ENCODE results near the gene PRR3. TPM values are rescaled to one million over a fixed set of nuclear protein-coding genes. Genes with fewer than 3 reads are reported as not detected.

PRR3 gene
- total and polyA plus RNA-seq, 2 of the 13 experiments (the other 11 are each of a cell fraction or from before 2014, with no cell fraction given), result 14.6 to 21.2 TPM

DNA sequence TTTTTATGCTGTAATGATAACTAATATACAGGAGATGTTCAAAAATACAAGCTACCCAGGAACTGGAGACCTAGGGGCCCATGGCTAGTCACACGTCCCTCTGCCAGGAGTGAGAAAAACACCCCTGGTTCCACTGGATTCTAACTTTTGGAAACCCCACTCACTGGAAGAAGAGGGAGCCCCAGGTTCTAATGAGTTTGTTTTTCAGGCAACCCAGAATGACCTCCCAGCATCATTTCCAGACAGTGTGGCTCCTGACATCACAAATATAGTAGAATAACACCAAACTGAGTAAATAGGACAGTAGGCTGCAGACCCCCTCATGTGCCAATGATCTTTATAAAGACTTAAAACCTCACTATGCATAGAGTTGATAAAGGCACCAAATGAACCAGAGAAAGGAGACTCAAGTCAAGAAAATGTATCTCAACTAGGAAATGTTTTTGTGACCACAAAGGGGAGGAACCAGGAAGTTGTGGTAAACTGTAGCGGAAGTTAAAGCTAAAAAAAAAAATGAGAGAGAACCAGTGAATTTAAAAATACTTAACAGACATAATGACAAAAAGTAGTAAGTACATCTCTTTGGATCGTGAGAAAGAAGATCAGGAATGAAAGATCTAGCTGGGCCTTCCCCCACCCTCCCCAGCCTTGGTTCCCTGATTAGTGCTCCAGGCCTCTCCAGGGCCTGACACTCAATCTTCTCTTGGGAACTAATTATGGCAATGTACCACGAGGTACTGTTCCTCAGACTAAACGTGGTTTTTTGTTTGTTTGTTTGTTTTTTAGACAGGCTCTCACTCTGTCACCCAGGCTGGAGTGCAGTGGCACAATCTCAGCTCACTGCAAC is 48.0 kb upstream of the PRR3 start (continued):
- TF ChIP-seq GABPA (IDR thresholded peaks at IDR 0.05; ENCODE audit: low read depth, low read length), result no peak
- TF ChIP-seq GABPA (CRISPR knock-in tag; IDR thresholded peaks at IDR 0.05; ENCODE audit: low read depth), result peak; percentile 30; the same call in 1 of the 2 replicates

DNA sequence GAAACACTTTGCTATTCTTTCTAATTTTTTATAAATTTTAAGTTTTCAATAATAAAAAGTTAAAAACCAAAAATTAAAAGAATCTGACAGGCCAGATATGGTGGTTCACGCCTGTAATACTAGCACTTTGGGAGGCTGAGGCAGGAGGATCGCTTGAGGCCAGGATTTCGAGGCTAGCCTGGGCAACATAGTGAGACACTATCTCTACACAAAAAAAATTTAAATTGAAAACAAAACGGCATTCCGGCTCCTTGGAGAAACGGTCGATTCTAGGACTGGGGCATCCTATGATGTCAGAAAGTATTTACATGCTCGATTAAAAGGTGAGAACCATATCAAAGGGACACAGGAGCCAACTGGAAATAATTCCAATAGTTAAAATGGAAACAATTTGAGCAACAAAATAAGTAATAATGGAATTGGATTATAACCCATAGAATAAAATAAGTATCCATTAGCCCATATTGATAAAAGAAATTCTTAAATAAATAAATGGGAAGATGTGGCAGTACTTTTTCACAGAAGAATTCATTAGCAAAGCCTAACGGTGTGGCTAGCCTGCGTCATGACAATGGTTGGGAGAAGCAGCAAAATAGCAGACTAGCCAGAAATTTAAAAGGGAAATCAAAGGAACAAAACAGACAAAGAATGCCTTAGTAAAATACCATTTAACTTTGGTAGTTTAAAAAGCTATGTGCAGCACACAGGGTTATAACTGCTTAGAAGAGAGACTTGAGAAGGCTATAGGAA is 46.5 kb upstream of the PRR3 start:
- ATAC-seq (no peak), DNase-seq (ENCODE audit: low spot score) (no peak), FAIRE-seq (no peak)
- no peak overlapping the region for H3K4me3 ChIP-seq (replicated peaks in 1 of 3; ENCODE audit: insufficient read depth in 1 of 3, low read depth in 2 of 3, low read length in 3 of 3)
- no peaks in the 10 kb centered on the region for H3K9me3 ChIP-seq (ENCODE audit: low read length)
- no peaks in the 10 kb centered on the region for H4K20me1 ChIP-seq (ENCODE audit: insufficient read depth, low read length)
- H3K9ac ChIP-seq (ENCODE audit: insufficient read depth, low read depth, low read length), result no peak overlapping the region; the same call in 1 of the 2 replicates
- peak overlapping the region; percentile 28; the same call in 1 of the 2 replicates for H3K4me2 ChIP-seq (ENCODE audit: low read depth, low read length)
- H3K79me2 ChIP-seq (ENCODE audit: insufficient read depth, low read length), result no peaks in the 10 kb centered on the region
- POLR2A ChIA-PET, result no interaction called here
- H3K36me3 ChIP-seq (replicated peaks in 1 of 2; ENCODE audit: control insufficient read depth in 1 of 2, insufficient read depth in 2 of 2, low read length in 2 of 2), result no peaks in the 10 kb centered on the region
- H3K27ac ChIP-seq (ENCODE audit: extremely low read length, insufficient read depth, low read length), result no peak overlapping the region
- intact Hi-C loops (cut with micrococcal nuclease; ENCODE audit: unreplicated experiment), result no loop called here
- TF ChIP-seq ZFYVE20 (CRISPR knock-in tag; IDR thresholded peaks at IDR 0.05; ENCODE audit: borderline replicate concordance, low read depth), result no peak
- TF ChIP-seq, protein P1, sequence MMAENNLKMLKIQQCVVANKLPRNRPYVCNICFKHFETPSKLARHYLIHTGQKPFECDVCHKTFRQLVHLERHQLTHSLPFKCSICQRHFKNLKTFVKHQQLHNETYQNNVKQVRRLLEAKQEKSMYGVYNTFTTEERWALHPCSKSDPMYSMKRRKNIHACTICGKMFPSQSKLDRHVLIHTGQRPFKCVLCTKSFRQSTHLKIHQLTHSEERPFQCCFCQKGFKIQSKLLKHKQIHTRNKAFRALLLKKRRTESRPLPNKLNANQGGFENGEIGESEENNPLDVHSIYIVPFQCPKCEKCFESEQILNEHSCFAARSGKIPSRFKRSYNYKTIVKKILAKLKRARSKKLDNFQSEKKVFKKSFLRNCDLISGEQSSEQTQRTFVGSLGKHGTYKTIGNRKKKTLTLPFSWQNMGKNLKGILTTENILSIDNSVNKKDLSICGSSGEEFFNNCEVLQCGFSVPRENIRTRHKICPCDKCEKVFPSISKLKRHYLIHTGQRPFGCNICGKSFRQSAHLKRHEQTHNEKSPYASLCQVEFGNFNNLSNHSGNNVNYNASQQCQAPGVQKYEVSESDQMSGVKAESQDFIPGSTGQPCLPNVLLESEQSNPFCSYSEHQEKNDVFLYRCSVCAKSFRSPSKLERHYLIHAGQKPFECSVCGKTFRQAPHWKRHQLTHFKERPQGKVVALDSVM (CRISPR knock-in tag; IDR thresholded peaks at IDR 0.05), result peak; percentile 43
- TF ChIP-seq, protein P2, sequence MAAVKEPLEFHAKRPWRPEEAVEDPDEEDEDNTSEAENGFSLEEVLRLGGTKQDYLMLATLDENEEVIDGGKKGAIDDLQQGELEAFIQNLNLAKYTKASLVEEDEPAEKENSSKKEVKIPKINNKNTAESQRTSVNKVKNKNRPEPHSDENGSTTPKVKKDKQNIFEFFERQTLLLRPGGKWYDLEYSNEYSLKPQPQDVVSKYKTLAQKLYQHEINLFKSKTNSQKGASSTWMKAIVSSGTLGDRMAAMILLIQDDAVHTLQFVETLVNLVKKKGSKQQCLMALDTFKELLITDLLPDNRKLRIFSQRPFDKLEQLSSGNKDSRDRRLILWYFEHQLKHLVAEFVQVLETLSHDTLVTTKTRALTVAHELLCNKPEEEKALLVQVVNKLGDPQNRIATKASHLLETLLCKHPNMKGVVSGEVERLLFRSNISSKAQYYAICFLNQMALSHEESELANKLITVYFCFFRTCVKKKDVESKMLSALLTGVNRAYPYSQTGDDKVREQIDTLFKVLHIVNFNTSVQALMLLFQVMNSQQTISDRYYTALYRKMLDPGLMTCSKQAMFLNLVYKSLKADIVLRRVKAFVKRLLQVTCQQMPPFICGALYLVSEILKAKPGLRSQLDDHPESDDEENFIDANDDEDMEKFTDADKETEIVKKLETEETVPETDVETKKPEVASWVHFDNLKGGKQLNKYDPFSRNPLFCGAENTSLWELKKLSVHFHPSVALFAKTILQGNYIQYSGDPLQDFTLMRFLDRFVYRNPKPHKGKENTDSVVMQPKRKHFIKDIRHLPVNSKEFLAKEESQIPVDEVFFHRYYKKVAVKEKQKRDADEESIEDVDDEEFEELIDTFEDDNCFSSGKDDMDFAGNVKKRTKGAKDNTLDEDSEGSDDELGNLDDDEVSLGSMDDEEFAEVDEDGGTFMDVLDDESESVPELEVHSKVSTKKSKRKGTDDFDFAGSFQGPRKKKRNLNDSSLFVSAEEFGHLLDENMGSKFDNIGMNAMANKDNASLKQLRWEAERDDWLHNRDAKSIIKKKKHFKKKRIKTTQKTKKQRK (IDR thresholded peaks at IDR 0.05; ENCODE audit: low read length), result no peak
- no peak for TF ChIP-seq POGZ (CRISPR knock-in tag; IDR thresholded peaks at IDR 0.05)
- 28% methylated on average over 10 of the region's 10 CpGs for WGBS (ENCODE audit: low lambda C conversion rate)
- CTCF ChIA-PET (ENCODE audit: low intra/inter-chr PET ratio, low total read pairs), result no interaction called here
- in situ Hi-C loops (cut with HindIII; ENCODE audit: extremely low pct_ligation_motif_present, low pct_unique_long_range_greater_than_20kb), result no loop called here
- H2AFZ ChIP-seq (ENCODE audit: low read length), result peak overlapping the region; percentile 32
- peaks cover 6% of the 10 kb centered on the region for H3K4me1 ChIP-seq (ENCODE audit: insufficient read depth, low read length)
- H3K27me3 ChIP-seq (ENCODE audit: control insufficient read depth in 1 of 2, insufficient read depth in 2 of 2, low read length in 2 of 2), result no peaks in the 10 kb centered on the region
- BruUV-seq (replicated peaks), result no TSS peak
